Gastrocnemius medialis (tissue), 4 donors: Measurements from ENCODE around the gene CGNL1. TPM values are rescaled to one million over a fixed set of nuclear protein-coding genes. Genes with fewer than 3 reads are reported as not detected.

ENCODE experiments used
- ATAC-seq, 2 donors: fragments of 150-250 bp; one replicate each; pipeline ENCODE4 v1.9.1; 2016
- DNase-seq, 2 donors: peaks; one replicate each; pipeline ENCODE4 v3.0.0-alpha.2; 2019
- H3K27ac ChIP-seq, 4 donors: fragments of 200-600 bp; sonication (generic); 1 replicate in 1 of 4; 2 replicates in 3 of 4; pipeline ENCODE4 v1.5.1; 2016 to 2018; ENCODE audit warnings: mild to moderate bottlenecking in 2 of 4, moderate library complexity in 1 of 4
- H3K27me3 ChIP-seq, 3 donors: fragments of 200-600 bp; sonication (generic) in 2 of 3; 1 replicate in 1 of 3; 2 replicates in 2 of 3; pipeline versions ENCODE4 v1.5.1 to v1.6.0; 2016 to 2019; ENCODE audit warnings: mild to moderate bottlenecking in 1 of 3, moderate library complexity in 1 of 3
- H3K36me3 ChIP-seq, 2 donors: fragments of 200-600 bp; sonication (generic) in 1 of 2; one replicate each; pipeline ENCODE4 v1.5.1; 2017 to 2018
- H3K4me1 ChIP-seq, 2 donors: fragments of 200-600 bp; sonication (generic) in 1 of 2; one replicate each; pipeline ENCODE4 v1.5.1; 2016 to 2017; ENCODE audit warnings: mild to moderate bottlenecking in 2 of 2
- H3K4me3 ChIP-seq, 4 donors: fragments of 200-600 bp; sonication (generic) in 3 of 4; 1 replicate in 1 of 4; 2 replicates in 3 of 4; pipeline ENCODE4 v1.5.1; 2016 to 2019; ENCODE audit warnings: mild to moderate bottlenecking in 2 of 4
- H3K9me3 ChIP-seq, 3 donors: fragments of 200-600 bp; sonication (generic) in 2 of 3; 1 replicate in 1 of 3; 2 replicates in 2 of 3; pipeline ENCODE4 v1.5.1; 2016 to 2019
- POLR2A ChIP-seq, 2 donors: fragments of 450-650 bp; IDR thresholded peaks; one replicate each; pipeline ENCODE4 v1.6.1; 2017; ENCODE audit warnings: antibody characterized with exemption in 2 of 2, mild to moderate bottlenecking in 2 of 2, moderate library complexity in 2 of 2
- in situ Hi-C, 4 donors: fragments of 200-750 bp; cut with MboI; loops; one replicate each; pipeline versions ENCODE4 v1.15.0 to v1.8.0; 2017; ENCODE audit warnings: low sequenced_read_pairs in 4 of 4
- intact Hi-C: fragments of 100-400 bp; cut with DNase I; formaldehyde crosslinking; loops from one replicate; pipeline ENCODE4 v1.15.1; 2023; ENCODE audit warnings: low total_unique reads
- total RNA-seq, 4 donors: library from RNA; depleted of rRNA; stranded (reverse); fragments of >200 nt; gene quantifications; one replicate each; pipeline versions ENCODE4 v1.1.0 to v1.2.3, GENCODE V29; 2016
- TF ChIP-seq, protein P1 (sequence below), 5 experiments: fragments of 450-650 bp in 3 of 5; fragments of 200-600 bp in 2 of 5; sonication (generic) in 2 of 5; IDR thresholded peaks in 4 of 5; conservative IDR thresholded peaks in 1 of 5; 1 replicate in 4 of 5; 2 replicates in 1 of 5; pipeline ENCODE4 v1.5.1; 2016 to 2019; ENCODE audit warnings: antibody characterized with exemption in 5 of 5, mild to moderate bottlenecking in 3 of 5, moderate library complexity in 3 of 5

The CGNL1 gene
- total RNA-seq, 4 donors from 2014 or later, result 0.15 to 0.85 (median 0.49) TPM

DNA sequence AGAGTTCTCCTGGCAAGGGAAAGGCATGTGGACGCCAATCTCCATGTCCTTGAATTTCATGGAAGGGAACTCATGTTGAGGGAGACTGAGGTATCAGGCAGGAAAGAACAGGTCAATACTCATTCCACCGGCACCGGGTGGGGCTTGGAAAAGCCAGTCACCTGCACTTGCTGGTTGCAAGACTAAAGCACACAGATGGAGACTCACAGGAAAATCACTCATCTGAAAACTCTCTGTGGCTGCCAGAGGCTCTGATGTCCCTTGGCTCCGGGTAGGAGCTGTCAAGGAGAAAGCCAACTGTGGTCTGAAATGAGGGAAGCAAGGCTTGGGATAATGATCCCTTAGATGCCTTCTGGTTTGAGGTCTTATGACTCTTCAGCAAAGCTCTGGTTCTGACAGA, 8.7 kb upstream of the CGNL1 start:
- Histone ChIP-seq H3K4me3 (no peak overlapping the region), H3K36me3 (no peaks in the 10 kb centered on the region), H3K4me1 (no peaks in the 10 kb centered on the region), H3K27ac (no peak overlapping the region), H3K27me3 (no peaks in the 10 kb centered on the region), H3K9me3 (no peaks in the 10 kb centered on the region)
- intact Hi-C loops (no loop called here), in situ Hi-C loops (no loop called here)
- DNase-seq, result no peak
- TF ChIP-seq, protein P1, sequence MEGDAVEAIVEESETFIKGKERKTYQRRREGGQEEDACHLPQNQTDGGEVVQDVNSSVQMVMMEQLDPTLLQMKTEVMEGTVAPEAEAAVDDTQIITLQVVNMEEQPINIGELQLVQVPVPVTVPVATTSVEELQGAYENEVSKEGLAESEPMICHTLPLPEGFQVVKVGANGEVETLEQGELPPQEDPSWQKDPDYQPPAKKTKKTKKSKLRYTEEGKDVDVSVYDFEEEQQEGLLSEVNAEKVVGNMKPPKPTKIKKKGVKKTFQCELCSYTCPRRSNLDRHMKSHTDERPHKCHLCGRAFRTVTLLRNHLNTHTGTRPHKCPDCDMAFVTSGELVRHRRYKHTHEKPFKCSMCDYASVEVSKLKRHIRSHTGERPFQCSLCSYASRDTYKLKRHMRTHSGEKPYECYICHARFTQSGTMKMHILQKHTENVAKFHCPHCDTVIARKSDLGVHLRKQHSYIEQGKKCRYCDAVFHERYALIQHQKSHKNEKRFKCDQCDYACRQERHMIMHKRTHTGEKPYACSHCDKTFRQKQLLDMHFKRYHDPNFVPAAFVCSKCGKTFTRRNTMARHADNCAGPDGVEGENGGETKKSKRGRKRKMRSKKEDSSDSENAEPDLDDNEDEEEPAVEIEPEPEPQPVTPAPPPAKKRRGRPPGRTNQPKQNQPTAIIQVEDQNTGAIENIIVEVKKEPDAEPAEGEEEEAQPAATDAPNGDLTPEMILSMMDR (IDR thresholded peaks at IDR 0.05 in 4 of 5, conservative IDR thresholded peaks at IDR 0.05 in 1 of 5), result no peak
- TF ChIP-seq POLR2A (IDR thresholded peaks at IDR 0.05), result no peak
- ATAC-seq, result no peak

DNA sequence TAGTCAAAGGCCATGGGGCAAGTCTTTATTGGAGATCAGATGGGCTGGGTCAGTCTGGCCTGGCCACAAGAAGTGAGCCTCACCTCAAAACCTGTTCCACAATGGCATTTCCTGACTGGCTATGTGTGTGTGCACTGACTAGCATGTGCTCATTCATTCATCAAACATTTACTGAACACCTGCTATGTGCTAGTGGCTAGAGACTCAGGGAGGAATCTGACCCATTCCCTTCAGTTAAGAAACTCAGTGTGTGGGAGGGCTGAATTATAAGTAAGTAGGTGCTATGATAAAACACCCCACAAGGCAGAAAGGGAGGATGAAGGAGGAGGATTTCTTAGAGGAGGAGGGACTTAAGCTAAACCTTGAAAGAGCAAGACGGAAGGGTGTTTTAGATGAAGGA, 5.4 kb upstream of the CGNL1 start:
- DNase-seq (no peak), ATAC-seq (no peak)
- Histone ChIP-seq H3K4me1 (no peaks in the 10 kb centered on the region), H3K4me3 (no peak overlapping the region), H3K9me3 (no peaks in the 10 kb centered on the region), H3K27me3 (peaks cover 3 to 6% (median 3%) of the 10 kb centered on the region in 3 donors), H3K27ac (no peak overlapping the region), H3K36me3 (no peaks in the 10 kb centered on the region)
- intact Hi-C loops (no loop called here), in situ Hi-C loops (no loop called here)
- TF ChIP-seq, protein P1 (IDR thresholded peaks at IDR 0.05 in 4 of 5, conservative IDR thresholded peaks at IDR 0.05 in 1 of 5), result no peak
- TF ChIP-seq POLR2A (IDR thresholded peaks at IDR 0.05), result no peak

GRCh38 chr15:57373251-57373881, 2.9 kb upstream of the CGNL1 start:
- ATAC-seq (no peak), DNase-seq (no peak)
- Histone ChIP-seq H3K4me3 (no peak overlapping the region), H3K27ac (no peak overlapping the region), H3K27me3 (peaks cover 14 to 29% (median 22%) of the 10 kb centered on the region in 3 donors), H3K36me3 (no peaks in the 10 kb centered on the region), H3K9me3 (no peaks in the 10 kb centered on the region), H3K4me1 (no peaks in the 10 kb centered on the region)
- intact Hi-C loops, result no loop called here
- in situ Hi-C loops, result no loop called here
- no peak for TF ChIP-seq POLR2A (IDR thresholded peaks at IDR 0.05)
- TF ChIP-seq, protein P1 (IDR thresholded peaks at IDR 0.05 in 4 of 5, conservative IDR thresholded peaks at IDR 0.05 in 1 of 5), result no peak

GRCh38 chr15:57373882-57374276, 2.4 kb upstream of the CGNL1 start:
- DNase-seq (no peak), ATAC-seq (no peak)
- in situ Hi-C loops (no loop called here), intact Hi-C loops (no loop called here)
- TF ChIP-seq, protein P1 (IDR thresholded peaks at IDR 0.05 in 4 of 5, conservative IDR thresholded peaks at IDR 0.05 in 1 of 5), result no peak
- no peak for TF ChIP-seq POLR2A (IDR thresholded peaks at IDR 0.05)
- Histone ChIP-seq H3K36me3 (no peaks in the 10 kb centered on the region), H3K27ac (no peak overlapping the region), H3K9me3 (no peaks in the 10 kb centered on the region), H3K4me3 (no peak overlapping the region), H3K27me3 (peaks cover 16 to 33% (median 22%) of the 10 kb centered on the region in 3 donors), H3K4me1 (no peaks in the 10 kb centered on the region)
